ENCODE measurements around the gene MAP2.

MAP2 gene

DNA sequence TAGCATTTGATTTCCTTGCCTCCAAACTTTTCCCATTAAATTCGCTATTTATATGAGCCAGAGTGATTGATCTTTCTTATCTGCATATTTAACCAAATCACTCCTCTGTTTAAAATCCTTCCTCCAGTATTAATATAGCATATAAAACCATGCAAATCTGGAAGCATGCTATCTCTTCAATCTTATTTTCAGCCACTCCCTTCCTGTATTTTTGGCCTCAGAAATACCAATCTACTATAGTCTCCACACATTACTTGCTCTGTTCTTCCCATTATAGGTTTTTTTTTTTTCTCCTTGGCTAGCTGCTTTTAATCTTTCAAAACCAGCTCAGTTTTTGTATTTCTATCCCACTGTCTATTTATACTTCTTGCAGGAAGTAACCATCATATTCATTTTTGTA, 19.1 kb downstream of the MAP2 start:
- no peak overlapping the region for H3K4me3 ChIP-seq (ENCODE audit: low read depth, low read length)
- TF ChIP-seq, protein P1, sequence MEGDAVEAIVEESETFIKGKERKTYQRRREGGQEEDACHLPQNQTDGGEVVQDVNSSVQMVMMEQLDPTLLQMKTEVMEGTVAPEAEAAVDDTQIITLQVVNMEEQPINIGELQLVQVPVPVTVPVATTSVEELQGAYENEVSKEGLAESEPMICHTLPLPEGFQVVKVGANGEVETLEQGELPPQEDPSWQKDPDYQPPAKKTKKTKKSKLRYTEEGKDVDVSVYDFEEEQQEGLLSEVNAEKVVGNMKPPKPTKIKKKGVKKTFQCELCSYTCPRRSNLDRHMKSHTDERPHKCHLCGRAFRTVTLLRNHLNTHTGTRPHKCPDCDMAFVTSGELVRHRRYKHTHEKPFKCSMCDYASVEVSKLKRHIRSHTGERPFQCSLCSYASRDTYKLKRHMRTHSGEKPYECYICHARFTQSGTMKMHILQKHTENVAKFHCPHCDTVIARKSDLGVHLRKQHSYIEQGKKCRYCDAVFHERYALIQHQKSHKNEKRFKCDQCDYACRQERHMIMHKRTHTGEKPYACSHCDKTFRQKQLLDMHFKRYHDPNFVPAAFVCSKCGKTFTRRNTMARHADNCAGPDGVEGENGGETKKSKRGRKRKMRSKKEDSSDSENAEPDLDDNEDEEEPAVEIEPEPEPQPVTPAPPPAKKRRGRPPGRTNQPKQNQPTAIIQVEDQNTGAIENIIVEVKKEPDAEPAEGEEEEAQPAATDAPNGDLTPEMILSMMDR (conservative IDR thresholded peaks at IDR 0.05; ENCODE audit: low read depth, low read length) = no peak
- no peak for DNase-seq (ENCODE audit: low read depth)

DNA sequence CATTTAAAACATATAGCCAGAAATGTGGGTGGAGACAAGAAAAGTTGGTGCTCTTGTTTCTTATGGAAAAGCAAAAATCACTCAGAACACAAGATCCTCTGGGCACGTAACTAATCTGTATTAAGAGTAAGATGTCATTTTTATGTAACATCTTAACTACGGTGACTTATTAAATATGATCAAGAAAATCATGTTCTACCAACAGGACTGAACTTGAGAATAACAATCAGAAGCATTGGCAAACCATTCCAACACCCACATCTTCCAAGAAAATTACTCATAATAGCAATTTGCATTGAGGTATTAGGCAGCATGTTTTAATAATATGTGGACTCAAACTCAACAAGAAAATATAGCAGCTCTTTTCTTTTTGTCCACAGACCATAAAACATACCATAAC, 21.6 kb downstream of the MAP2 start:
- no peak overlapping the region for H3K4me3 ChIP-seq (ENCODE audit: low read depth, low read length)
- TF ChIP-seq, protein P1 (conservative IDR thresholded peaks at IDR 0.05; ENCODE audit: low read depth, low read length) = no peak
- DNase-seq (ENCODE audit: low read depth) = no peak

DNA sequence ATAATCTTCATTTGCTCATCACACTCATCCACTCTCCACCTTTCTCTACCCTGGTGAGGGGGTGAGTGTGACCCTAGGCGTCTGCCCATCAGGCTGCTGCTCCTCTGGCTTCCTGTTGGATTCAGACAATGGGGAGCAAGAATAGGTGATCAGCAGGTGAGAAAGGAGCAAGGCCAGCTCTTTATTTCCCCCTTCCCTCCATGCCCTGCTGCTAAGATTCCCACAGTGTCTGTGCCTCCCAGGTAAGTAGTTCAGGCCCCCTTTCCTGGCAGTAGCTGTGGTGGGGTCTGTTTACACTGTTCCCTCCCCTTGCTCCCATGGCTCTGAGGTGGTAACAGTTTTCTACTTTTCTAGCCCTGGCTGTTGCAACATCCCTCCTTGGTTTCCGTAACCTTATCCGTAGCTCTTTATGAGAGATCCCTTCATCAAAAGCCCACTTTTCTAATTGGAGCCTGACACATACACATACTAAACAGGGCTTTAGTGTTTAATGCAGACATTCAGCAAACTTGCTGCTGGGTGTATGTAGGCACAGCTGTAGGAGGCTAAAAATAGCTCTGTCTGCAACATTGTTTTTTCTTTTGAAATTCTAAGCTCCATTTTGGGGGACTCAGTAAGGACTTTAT, 27.5 kb downstream of the MAP2 start:
- DNase-seq (ENCODE audit: low read depth) = peak; percentile 34
- no peak overlapping the region for H3K4me3 ChIP-seq (ENCODE audit: low read depth, low read length)
- TF ChIP-seq, protein P1 (conservative IDR thresholded peaks at IDR 0.05; ENCODE audit: low read depth, low read length) = no peak

DNA sequence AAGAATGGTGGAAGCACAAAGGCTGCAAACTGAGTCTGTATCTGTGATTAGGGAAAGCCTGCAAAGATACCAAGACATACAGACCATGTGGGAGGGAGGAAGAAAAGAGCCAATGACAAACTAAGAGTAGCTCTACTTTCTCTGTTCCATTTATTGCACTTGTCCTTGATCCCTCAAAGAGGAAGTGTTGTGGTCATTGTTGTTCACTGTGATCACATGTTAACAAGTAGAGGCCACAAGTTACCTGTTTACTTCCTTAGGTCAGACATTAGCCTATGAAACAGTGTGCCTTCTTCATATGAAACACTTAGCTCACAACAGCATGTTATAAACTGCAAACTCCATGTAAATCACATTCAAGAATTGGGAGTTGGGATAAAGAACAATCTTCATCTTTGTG, 32.6 kb downstream of the MAP2 start:
- DNase-seq (ENCODE audit: low read depth) = no peak
- TF ChIP-seq, protein P1 (conservative IDR thresholded peaks at IDR 0.05; ENCODE audit: low read depth, low read length) = no peak
- H3K4me3 ChIP-seq (ENCODE audit: low read depth, low read length) = no peak overlapping the region

DNA sequence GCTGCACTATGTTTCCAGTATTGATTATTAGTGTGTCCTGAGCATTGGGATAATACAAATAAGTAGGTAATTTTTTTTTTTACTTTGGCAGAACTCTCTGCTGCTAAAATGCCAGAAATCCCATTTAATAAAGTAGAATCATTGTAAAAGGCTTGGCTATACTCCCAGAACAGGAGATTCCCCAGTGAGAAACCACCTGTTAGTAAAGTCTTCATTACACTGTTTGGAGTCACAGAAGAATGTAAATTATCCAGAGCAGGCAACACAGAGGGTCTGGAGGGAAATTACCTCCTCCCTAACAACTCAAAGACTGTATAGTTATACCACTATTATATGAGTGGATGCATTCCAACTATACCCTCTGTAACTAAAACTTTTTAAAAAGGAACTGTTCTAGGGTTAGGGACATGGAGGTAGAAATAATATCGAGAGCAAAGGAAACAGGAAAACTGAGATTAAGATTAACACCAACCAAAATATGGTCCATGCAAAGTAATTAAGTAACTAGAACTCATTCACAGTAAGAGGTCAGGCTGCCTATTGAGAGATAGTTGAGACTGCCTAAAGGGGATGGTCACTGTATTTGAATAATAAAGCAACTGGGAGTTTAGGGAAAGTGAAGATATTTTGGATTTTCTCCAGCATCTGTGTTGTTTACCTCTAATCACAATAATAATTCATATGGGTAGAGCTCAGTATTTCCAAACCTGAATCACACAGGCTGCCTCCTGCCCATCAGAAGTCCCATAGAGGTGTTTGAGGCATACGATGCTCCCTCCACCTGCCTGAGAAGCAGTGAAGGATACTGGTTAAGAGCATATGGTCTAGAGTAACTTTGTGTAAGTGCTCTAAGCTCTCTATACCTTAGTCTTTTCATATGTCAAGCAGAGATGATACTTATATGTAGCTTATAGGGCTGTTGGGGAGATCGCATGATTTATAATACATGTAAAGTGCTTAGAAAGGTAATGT, 34.4 kb downstream of the MAP2 start:
- DNase-seq (ENCODE audit: low read depth) = peak; percentile 54
- no peak overlapping the region for H3K4me3 ChIP-seq (ENCODE audit: low read depth, low read length)
- TF ChIP-seq, protein P1 (conservative IDR thresholded peaks at IDR 0.05; ENCODE audit: low read depth, low read length) = no peak

DNA sequence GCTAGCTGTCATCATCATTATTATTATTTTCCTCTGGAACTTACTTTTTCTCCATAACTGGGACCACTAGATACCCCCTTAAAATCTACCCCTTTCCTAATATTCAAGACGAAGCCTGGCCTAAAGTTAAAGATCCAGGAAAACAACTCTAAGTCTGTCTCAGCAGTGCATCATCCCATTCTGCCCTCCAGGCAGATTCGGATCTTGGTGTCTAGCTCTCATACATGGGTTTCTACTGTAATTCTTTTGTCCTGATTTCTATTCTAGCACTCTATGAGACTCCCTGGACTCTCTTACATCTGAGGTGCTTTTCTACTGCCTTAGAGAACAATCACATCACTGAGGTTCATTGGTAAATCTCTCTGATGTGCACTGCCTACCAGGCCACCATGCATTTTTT, 35.5 kb downstream of the MAP2 start:
- TF ChIP-seq, protein P1 (conservative IDR thresholded peaks at IDR 0.05; ENCODE audit: low read depth, low read length) = no peak
- no peak for DNase-seq (ENCODE audit: low read depth)
- no peak overlapping the region for H3K4me3 ChIP-seq (ENCODE audit: low read depth, low read length)
